Common myeloid progenitor, CD34-positive (primary cell): ENCODE measurements around the gene SH2D7.

Source experiments
- CTCF ChIA-PET: fragments of 350-600 bp; sonication (Branson Sonifier 250); formaldehyde crosslinking; loops from one replicate; lab custom pipeline; 2021; ENCODE audit warnings: antibody characterized with exemption; lab: Charles Lee
- POLR2A ChIA-PET: fragments of 350-600 bp; sonication (Branson Sonifier 250); formaldehyde crosslinking; loops from one replicate; lab custom pipeline; 2021; ENCODE audit warnings: antibody characterized with exemption; lab: Charles Lee
- DNase-seq, 3 donors: peaks; one replicate each; pipeline versions ENCODE4 v3.0.0 to v3.0.0-alpha.2; 2013
- H3K27ac ChIP-seq, 2 experiments: 1 replicate in 1 of 2; 2 replicates in 1 of 2; pipeline ENCODE4 v1.7.0; 2013; ENCODE audit warnings: inconsistent platforms in 2 of 2, low read length in 2 of 2, mild to moderate bottlenecking in 2 of 2, low read depth in 1 of 2, moderate library complexity in 1 of 2; ENCODE audit not compliant: severe bottlenecking in 2 of 2, insufficient read depth in 1 of 2, poor library complexity in 1 of 2
- H3K27me3 ChIP-seq, 5 experiments: replicated peaks in 2 of 5; 1 replicate in 3 of 5; 2 replicates in 2 of 5; pipeline versions ENCODE4 v1.6.1 to v1.7.0; 2013; ENCODE audit warnings: low read length in 4 of 5, mild to moderate bottlenecking in 2 of 5, moderate library complexity in 2 of 5, inconsistent platforms in 1 of 5; ENCODE audit not compliant: insufficient read depth in 5 of 5, control insufficient read depth in 4 of 5
- H3K36me3 ChIP-seq, 4 experiments: 1 replicate in 2 of 4; 2 replicates in 2 of 4; pipeline versions ENCODE4 v1.6.1 to v1.7.0; 2013; ENCODE audit warnings: low read length in 3 of 4, control low read depth in 1 of 4, mild to moderate bottlenecking in 1 of 4; ENCODE audit not compliant: control insufficient read depth in 4 of 4, insufficient read depth in 4 of 4
- H3K4me1 ChIP-seq, 4 experiments: 1 replicate in 3 of 4; 2 replicates in 1 of 4; pipeline versions ENCODE4 v1.6.1 to v1.7.1; 2013; ENCODE audit warnings: low read length in 3 of 4, mild to moderate bottlenecking in 3 of 4, control low read depth in 1 of 4, inconsistent platforms in 1 of 4, moderate library complexity in 1 of 4; ENCODE audit not compliant: control insufficient read depth in 4 of 4, insufficient read depth in 4 of 4; ENCODE audit errors: control extremely low read depth in 1 of 4
- H3K4me3 ChIP-seq, 7 experiments: 1 replicate in 4 of 7; 2 replicates in 3 of 7; pipeline versions ENCODE4 v1.5.1 to v1.7.0; 2013; ENCODE audit warnings: mild to moderate bottlenecking in 7 of 7, low read length in 6 of 7, moderate library complexity in 6 of 7, inconsistent platforms in 2 of 7, low read depth in 2 of 7, control low read depth in 1 of 7; ENCODE audit not compliant: insufficient read depth in 4 of 7, control insufficient read depth in 1 of 7; ENCODE audit errors: extremely low read depth in 1 of 7
- H3K9me3 ChIP-seq, 5 experiments: 1 replicate in 4 of 5; 2 replicates in 1 of 5; pipeline versions ENCODE4 v1.6.1 to v1.7.1; 2013; ENCODE audit warnings: low read length in 4 of 5, mild to moderate bottlenecking in 2 of 5, inconsistent platforms in 1 of 5, low read depth in 1 of 5, moderate library complexity in 1 of 5; ENCODE audit not compliant: control insufficient read depth in 4 of 5, insufficient read depth in 2 of 5; ENCODE audit errors: control extremely low read depth in 1 of 5
- WGBS: methylation state at CpG from one replicate; pipeline ENCODE4 v1.1.5; 2013; ENCODE audit not compliant: insufficient coverage; 5-methylcytosine and 5-hydroxymethylcytosine counted together

The SH2D7 gene

DNA sequence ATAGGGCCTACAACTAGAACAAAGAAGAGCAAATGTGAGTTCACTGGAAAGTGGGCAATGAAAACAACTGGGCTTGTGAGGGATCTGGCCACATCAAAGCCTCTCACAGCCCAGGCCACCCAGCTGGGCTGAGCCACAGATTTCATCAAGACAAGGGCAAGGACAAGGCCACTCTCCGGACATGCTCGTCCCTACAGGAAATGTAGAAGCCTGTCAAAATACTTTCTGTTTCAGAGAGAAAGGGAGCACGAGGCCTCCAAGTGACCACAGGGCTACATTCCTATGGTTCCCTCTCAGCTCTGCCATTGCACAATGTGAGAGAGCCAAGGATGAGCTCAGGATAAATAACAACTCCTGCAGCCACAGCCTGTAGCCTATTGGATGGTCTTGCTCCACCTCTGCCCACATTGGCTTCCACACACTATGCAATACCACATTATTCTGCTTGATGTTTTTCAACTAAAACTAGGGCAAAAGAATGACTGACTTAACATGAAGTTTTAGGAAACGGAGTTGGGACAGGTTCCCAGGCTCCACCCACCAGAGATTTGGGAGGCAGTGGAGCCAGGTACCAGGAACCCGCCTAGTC is 27.0 kb upstream of the SH2D7 start:
- peak in 2 of 3 donors; percentile 51 to 57 for DNase-seq
- ChIA-PET POLR2A (no interaction called here), CTCF (interaction anchor here (1.0 to 8.7 kb wide), 3 partner anchors 9 to 17 kb away, joined by 3 to 62 read pairs (median 4); no protein-coding TSS in a partner anchor)
- Histone ChIP-seq H3K4me1 (peaks cover 17 to 89% (median 67%) of the 10 kb centered on the region in 4 experiments), H3K36me3 (peaks cover 0 to 14% (median 0%) of the 10 kb centered on the region in 4 experiments), H3K9me3 (no peaks in the 10 kb centered on the region), H3K27me3 (no peaks in the 10 kb centered on the region), H3K4me3 (peak overlapping the region in 4 of 7 experiments; percentile 6 to 29 (median 24)), H3K27ac (no peak overlapping the region)
- 47% methylated on average over 5 of the region's 5 CpGs for whole genome bisulfite sequencing

DNA sequence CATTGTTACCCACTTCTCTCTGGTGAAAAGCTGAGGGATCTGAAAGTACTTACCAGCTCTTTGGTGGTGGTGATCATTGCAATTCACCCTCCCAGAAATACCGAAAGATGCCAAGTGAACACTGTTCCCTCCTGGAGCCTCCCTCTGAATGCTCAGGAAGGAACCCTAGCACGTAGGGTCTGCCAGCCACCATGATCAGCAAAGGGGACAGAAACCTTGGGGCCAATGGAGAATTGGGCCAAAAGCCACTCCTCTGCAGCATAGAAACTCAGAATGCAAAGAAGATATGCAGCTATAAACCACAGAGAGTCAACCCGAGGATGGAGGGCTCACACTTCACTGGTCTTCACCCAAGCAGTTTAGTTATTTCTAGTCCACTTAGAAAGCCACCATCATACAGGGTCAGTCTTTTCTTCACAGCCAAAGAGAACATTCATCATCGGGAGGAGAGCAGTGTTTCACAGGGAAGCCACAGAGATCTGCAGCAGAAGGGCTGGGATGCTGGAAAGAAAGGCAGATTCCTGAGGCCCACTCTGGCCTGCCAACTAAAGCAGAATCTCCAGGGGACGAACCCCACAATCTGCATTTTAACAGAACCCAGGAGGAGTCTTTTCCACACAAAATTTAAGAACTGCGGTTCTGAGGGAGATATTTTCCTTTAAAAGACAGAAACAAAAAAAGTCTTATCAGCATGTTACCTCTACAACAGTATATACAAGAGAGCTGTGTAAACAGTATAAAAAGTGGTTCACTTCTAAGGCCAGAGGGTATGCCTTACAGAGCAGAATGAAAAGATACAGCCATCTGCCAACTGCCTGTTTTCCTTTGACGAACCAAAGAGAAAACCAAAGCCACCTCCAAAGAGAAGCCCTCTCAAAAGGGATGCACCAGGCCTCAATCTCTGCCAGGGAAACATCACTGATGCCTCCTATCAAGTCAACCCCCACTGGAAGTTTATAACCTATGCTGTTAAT is 26.1 kb upstream of the SH2D7 start:
- ChIA-PET CTCF (interaction anchor here (1.0 to 8.7 kb wide), 6 partner anchors 10 to 31 kb away, joined by 3 to 62 read pairs (median 4); no protein-coding TSS in a partner anchor), POLR2A (no interaction called here)
- 91% methylated on average over 6 of the region's 7 CpGs for WGBS
- Histone ChIP-seq H3K9me3 (no peaks in the 10 kb centered on the region), H3K4me3 (no peak overlapping the region), H3K36me3 (peaks cover 0 to 15% (median 0%) of the 10 kb centered on the region in 4 experiments), H3K4me1 (peaks cover 18 to 93% (median 72%) of the 10 kb centered on the region in 4 experiments), H3K27ac (no peak overlapping the region), H3K27me3 (no peaks in the 10 kb centered on the region)
- DNase-seq, result no peak

DNA sequence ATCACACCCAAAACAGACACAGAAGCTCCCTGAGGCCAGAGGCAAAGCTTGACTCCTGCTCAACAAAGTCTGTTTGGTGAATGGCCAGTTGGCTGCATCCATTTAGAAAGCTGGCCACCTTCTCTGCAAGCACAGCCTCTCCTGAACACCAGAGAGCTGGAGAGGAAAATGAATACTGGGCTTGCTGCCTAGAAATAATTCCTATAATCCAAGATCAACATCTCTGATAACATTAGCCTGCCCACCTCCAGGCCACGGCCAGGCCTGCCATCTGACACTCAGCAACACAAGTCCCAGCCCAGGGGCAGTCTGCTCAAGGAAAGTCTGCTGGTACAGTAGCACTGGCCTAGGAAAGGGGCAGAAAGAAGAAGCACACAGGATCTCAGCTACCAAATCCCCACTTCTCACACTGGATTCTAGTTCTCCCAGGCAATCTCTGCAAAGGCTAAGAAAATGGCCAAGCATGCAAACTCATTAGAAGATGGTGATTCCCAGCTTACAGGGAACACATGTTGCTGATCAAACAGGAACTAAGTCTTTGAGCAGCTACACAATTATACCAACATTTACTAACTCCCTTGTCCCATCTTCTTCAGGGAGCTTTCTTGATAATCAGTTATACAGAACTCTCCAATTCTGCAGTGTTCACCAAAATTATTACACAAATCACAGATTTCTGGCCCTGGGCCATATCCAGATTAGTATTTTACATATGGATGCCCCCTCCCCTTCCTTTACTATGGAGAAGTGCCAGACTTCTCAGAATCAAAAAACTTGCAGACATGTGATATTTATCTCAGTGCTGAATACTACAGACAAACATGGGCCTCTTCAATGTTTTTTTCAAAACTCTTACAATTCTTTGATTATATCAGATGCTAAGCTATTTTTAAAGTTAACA is 24.8 kb upstream of the SH2D7 start:
- no peak overlapping the region for H3K4me3 ChIP-seq
- 100% methylated on average over 1 of the region's 1 CpG for WGBS
- H3K27ac ChIP-seq, result no peak overlapping the region
- H3K27me3 ChIP-seq, result no peaks in the 10 kb centered on the region
- DNase-seq, result peak in 1 of 3 donors; percentile 45
- no peaks in the 10 kb centered on the region for H3K9me3 ChIP-seq
- ChIA-PET POLR2A (interaction anchor here (1.5 kb wide), 1 partner anchor 31 kb away, joined by 4 read pairs; no protein-coding TSS in a partner anchor), CTCF (interaction anchor here (0.8 to 8.7 kb wide), 11 partner anchors 9 to 68 kb away, joined by 3 to 62 read pairs (median 4); partner anchors contain the start of gene TBC1D2B)
- peaks cover 0 to 23% (median 0%) of the 10 kb centered on the region in 4 experiments for H3K36me3 ChIP-seq
- H3K4me1 ChIP-seq, result peaks cover 18 to 98% (median 79%) of the 10 kb centered on the region in 4 experiments

DNA sequence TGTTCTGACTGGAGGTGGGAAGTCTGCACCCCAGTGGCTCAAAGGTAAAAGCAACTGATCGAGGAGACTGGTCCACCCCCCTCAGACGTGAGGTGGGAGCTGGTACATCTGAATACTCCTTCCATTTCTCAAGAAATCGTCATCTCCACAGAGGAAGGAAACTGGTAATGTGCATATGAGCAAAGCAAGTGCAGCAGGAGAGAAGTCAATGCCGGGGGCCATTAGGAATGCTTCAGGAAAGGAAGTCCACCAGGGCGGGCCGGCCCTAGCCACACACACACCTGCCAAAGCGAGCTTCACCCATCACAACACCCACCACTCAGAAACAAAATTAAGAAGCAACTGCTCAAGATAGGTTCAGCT is 23.3 kb upstream of the SH2D7 start:
- POLR2A ChIA-PET, result interaction anchor here (0.7 to 1.5 kb wide), 3 partner anchors 27 to 46 kb away, joined by 3 to 4 read pairs (median 4); no protein-coding TSS in a partner anchor
- 0% methylated on average over 2 of the region's 7 CpGs for WGBS

DNA sequence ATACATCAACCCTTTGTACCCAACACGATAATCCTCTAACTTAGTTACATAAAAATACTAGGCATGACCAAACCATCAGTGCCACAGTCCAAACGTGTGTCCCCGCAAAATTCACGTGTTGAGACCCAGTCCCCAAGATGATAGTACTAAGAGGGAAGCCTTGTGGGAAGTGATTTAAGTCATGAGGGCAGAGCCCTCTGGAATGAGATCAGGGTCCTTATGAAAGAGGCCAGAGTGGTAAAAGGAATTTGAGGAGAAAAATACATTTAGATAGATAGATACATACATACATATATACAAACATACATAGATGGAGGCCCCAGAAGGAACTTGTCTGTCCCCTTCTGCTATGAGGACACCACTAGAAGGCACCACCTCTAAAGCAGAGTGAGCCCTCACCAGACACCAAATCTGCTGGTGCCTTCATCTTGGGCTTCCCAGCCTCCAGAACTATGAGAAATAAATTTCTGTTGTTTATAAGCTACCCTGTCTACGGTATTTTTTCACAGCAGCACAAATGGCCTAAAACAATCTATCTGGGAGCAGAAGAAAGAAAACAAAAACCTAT is 22.8 kb upstream of the SH2D7 start:
- Histone ChIP-seq H3K9me3 (no peaks in the 10 kb centered on the region), H3K27ac (peak overlapping the region in 1 of 2 experiments; percentile 65), H3K27me3 (no peaks in the 10 kb centered on the region), H3K36me3 (peaks cover 0 to 26% (median under 1%) of the 10 kb centered on the region in 4 experiments), H3K4me3 (peak overlapping the region in 3 of 7 experiments; percentile 35 to 54 (median 50)), H3K4me1 (peaks cover 18 to 94% (median 77%) of the 10 kb centered on the region in 4 experiments)
- 61% methylated on average over 2 of the region's 5 CpGs for WGBS
- no peak for DNase-seq
- CTCF ChIA-PET, result interaction anchor here (0.9 to 8.7 kb wide), 13 partner anchors 8 to 63 kb away, joined by 3 to 62 read pairs (median 4); partner anchors contain the start of gene TBC1D2B
- POLR2A ChIA-PET, result interaction anchor here (0.9 to 1.5 kb wide), 2 partner anchors 33 to 46 kb away, joined by 4 read pairs; no protein-coding TSS in a partner anchor

More for the DNA sequence above, 23.3 kb upstream of the SH2D7 start:
- Histone ChIP-seq H3K36me3 (peaks cover 0 to 23% (median 0%) of the 10 kb centered on the region in 4 experiments), H3K27ac (peak overlapping the region; percentile 25 to 65), H3K4me3 (peak overlapping the region in 6 of 7 experiments; percentile 2 to 54 (median 23)), H3K9me3 (no peaks in the 10 kb centered on the region), H3K27me3 (no peaks in the 10 kb centered on the region), H3K4me1 (peaks cover 18 to 97% (median 77%) of the 10 kb centered on the region in 4 experiments)
- CTCF ChIA-PET, result interaction anchor here (0.7 to 8.7 kb wide), 13 partner anchors 9 to 127 kb away, joined by 3 to 62 read pairs (median 6); partner anchors contain the start of gene TBC1D2B
- peak in 1 of 3 donors; percentile 61 for DNase-seq
